Stimulated activated CD4-positive, alpha-beta T cell treated with anti-CD3 and anti-CD28 coated beads, Interleukin-15, amount 100 ng/mL, for 1 hour (primary cell): ENCODE results near the gene CREB3L1.
A peak's percentile ranks its signal among the peaks of the same experiment; 100 is the strongest.

Source experiments
- DNase-seq, 2 donors: peaks; one replicate each; pipeline ENCODE4 v3.0.0-alpha.2; 2020; ENCODE audit warnings: low read depth in 1 of 2, low spot score in 1 of 2

Gene CREB3L1

DNA sequence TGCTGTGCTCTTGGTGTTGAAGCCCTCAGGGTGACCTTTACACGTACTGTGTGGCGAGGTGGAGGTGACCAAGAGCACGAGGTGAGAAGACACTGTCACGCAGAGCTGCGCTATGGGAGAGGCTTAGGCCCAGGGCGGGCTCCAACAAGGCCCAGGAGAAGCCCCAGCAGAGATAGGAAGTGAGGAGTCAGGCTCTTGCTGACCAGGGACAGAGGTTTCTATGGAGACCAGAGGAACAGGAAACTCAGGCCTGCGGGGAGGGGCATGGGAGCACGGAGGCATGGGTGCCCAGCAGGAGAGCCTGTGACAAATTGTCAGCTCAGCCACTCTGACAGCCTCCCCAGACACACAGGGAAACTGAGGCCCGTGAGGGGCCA lies 85.6 kb downstream of the CREB3L1 start:
- DNase-seq, result no peak

DNA sequence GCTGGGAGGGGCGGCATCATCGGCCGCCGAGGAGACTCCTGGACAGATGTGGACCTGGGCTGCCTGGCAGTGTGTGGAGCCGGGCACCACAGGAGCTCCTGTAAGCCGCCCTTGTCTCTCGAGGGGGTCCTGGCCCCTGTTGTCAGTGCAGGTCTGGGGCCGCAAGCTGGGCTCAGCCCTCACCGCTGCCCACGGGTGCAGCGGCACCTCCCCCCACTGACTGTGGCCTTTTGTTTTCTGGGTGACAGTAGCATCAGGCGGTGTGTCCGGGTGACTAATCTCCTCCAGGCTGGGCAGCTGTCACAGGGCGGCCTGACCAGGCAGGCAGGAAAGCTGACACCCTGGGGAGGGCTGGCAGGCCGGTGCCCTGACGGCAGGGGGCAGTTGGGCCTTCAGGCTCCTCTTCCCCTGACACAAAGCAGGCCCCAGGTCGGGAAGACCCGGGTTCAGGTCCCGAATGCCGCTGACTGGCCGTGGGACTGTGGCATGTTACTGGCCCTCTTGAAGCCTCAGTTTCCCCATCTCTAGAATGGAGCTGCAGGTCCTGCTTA lies 86.1 kb downstream of the CREB3L1 start:
- DNase-seq, result no peak

DNA sequence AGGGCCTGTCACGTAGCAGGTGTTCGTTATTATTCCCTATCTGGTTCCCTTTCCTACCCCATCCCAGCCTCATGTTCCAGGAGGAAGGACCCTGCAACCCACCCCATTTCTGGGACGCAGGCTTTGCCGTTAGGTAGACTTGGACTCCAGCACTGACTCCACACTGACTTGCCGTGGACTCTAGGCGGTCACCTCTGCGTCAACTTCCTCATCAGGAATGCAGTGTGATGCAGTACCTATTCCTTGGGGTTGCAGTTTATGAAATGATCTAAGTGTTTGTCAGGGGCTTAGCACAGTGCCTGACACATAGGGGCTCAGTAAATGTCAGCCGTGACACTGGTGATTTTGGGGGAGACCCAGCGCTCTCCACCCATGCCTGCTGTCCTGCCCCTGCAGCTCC lies 86.6 kb downstream of the CREB3L1 start:
- no peak for DNase-seq

DNA sequence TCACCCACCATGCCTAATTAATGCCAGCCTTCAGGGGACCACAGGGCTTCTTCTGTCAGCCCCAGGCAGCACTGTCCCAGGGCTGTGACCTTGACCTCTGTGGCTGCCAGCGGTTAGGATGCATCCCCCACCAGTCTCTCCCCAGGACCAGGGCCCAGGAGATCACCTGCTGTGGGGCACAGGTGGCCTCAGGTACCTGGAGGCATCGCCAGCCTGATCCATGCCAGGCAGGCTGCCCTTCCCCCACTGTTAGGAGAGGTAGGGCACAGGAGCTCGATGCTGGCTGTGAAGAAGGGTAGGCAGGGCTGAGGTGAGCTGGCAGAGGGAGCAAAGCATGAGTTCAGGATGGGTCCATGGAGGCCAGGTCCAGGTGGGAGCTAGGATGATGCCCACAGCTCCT lies 87.3 kb downstream of the CREB3L1 start:
- DNase-seq, result no peak

DNA sequence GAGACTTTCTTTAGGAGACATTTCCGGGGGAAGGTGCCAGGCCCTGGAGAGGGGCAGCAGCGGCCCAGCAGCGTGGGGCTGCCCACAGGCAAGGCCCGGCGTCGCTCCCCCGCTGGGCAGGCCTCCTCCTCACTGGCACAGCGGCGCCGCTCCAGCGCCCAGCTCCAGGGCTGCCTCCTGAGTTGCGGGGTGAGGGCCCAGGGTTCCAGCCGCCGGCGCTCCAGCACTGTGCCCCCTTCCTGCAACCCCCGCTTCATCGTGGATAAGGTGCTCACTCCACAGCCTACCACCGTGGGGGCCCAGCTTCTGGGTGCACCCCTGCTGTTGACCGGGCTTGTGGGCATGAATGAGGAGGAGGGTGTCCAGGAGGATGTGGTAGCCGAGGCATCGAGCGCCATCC lies 88.8 kb downstream of the CREB3L1 start:
- no peak for DNase-seq

DNA sequence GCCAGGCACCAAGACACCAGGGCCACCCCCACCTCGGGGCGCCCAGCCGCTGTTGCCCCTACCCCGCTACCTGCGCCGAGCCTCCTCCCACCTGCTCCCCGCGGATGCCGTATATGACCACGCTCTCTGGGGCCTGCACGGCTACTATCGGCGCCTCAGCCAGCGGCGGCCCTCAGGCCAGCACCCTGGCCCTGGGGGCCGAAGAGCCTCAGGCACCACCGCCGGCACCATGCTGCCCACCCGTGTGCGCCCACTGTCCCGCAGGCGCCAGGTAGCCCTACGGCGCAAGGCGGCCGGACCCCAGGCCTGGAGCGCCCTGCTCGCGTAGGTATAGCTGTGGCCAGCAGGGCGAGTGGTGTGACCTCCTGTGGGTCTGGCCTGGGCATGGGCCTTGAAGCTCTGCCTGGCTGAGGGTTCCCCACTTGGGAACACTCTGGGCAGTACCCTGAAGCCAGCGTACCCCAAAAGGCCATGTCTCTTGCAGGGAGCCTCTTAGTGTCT lies 89.2 kb downstream of the CREB3L1 start:
- no peak for DNase-seq

DNA sequence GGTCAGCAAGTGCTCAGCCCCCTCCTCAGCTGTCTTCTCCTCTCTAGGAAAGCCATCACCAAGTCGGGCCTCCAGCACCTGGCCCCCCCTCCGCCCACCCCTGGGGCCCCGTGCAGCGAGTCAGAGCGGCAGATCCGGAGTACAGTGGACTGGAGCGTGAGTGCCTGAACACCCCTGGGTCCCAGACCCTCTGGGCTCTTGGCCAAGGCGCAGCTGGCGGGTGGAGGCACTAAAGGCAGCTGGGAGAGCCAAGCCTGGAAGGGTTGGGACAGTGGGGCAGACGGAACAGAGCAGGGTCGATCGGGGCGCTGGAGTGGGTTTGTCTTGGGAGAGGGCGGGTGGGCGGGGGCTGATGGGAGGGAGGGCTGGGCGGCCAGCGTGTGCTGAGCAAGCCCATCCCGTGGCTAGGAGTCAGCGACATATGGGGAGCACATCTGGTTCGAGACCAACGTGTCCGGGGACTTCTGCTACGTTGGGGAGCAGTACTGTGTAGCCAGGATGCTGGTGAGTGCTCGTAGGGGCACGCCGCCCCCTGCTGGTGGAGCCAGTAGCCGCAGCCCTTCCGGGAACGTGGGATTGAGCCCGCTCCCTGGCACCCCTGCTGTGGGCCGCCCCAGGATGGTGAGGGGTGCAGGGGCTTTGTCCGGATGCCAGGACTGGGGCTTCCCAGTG lies 89.9 kb downstream of the CREB3L1 start:
- peak; percentile 61 to 69 for DNase-seq

DNA sequence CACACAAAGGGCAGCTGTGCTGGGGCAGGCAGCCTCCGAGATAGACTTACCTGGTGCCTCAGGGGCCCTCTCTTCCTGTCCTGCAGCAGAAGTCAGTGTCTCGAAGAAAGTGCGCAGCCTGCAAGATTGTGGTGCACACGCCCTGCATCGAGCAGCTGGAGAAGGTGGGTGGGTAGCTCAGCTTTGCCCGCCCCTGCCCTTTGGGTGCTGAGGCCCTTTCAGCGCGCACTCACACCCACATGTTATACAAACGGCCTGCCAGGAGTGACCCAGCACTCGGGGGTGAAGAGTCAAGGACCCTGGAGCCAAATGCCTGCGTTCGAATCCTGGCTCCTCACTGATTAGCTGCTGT lies 90.4 kb downstream of the CREB3L1 start:
- no peak for DNase-seq

DNA sequence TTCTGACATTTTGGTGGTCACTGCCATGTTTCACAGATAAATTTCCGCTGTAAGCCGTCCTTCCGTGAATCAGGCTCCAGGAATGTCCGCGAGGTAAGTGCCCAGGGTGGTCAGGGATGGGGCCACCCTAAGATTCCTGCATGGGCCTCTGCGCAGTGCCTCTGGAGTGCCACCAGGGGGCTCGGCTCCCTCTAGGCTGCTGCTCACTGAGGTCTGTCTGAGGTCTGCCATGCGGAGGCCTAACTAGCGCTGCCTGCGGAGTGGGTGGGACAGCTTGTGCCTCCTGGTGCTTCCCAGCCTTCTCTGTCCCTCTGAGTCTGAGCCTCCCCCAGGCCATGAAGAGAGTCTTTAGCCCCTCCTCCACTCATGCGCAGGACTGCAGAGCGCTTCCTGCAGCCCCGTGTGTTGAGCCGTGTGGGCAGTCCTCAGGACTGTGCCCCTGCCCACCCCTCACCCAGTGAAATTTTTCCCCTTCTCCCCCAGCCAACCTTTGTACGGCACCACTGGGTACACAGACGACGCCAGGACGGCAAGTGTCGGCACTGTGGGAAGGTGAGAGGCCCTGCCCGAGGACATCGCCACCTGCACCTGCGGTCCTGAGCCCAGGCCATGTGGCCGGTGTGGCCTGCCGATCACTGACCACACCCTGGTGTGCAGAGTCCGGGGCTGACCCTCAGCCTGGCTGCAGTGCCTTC lies 92.1 kb downstream of the CREB3L1 start:
- DNase-seq, result no peak

DNA sequence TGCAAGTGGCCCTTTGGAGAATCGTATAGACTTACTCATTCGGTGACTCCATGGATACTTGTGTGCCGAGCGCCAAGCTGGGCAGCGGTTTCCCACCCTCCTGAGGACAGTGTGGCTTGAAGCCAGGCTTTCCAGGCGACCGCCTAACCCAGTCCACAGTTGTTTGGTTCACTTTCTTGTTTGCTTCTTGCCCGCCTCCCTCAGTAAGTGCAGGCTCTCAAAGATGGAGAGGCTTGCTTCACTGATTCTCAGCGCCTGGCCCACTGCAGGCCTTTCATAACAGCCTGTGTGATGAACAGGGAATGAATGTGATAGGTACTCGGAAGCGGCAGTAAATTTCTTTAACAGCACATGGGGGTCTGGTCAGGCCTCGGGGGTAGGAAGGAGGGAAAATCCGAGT lies 92.8 kb downstream of the CREB3L1 start:
- DNase-seq, result no peak
